Measurements from ENCODE around the gene SNAI3. TPM values are rescaled to one million over a fixed set of nuclear protein-coding genes. Genes with fewer than 3 reads are reported as not detected.

SNAI3 gene
- total RNA-seq, 6 experiments from 2014 or later = not detected

DNA sequence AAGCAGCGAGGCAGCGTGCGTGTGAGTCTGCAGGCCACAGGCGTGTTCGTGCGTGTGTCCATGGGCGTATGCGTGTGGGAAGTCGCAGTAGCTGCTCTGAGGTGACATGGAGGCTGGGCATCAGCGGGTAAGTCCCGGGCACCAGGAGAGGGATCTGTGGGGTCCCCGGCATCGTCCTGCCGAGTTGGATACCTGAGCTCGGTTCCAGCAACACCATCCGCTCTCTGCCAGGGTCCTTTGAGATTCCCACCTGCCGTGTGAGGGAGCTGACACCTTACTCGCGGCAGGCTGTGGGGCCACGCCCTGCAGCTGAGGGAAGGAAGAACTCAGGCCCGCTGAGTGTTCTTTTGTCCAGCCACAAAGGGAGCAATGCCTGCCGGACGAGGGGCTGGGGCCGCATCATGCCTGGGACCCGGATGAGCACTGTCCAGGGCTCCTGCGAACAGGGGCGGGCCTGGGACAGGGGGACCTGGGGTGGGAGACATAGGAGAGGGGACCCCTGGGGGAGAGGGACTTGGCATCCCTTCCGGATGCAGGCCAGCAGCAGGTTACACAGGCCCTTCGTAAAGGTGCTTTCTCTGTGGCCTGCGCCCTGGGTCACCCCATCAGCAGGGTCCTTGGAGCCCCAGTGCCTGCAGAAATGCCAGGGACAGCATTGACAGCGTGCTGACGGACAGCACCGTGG, 5.0 kb upstream of the SNAI3 start:
- Mint-ChIP-seq H3K4me3 (no peak overlapping the region), H3K9me3 (no peaks in the 10 kb centered on the region), H3K36me3 (ENCODE audit: low read depth) (no peaks in the 10 kb centered on the region), H3K4me1 (ENCODE audit: low read depth) (no peaks in the 10 kb centered on the region), H3K27me3 (ENCODE audit: insufficient read depth) (peaks cover 20% of the 10 kb centered on the region), H3K27ac (no peak overlapping the region)
- DNase-seq = no peak
- TF ChIP-seq, protein P1, sequence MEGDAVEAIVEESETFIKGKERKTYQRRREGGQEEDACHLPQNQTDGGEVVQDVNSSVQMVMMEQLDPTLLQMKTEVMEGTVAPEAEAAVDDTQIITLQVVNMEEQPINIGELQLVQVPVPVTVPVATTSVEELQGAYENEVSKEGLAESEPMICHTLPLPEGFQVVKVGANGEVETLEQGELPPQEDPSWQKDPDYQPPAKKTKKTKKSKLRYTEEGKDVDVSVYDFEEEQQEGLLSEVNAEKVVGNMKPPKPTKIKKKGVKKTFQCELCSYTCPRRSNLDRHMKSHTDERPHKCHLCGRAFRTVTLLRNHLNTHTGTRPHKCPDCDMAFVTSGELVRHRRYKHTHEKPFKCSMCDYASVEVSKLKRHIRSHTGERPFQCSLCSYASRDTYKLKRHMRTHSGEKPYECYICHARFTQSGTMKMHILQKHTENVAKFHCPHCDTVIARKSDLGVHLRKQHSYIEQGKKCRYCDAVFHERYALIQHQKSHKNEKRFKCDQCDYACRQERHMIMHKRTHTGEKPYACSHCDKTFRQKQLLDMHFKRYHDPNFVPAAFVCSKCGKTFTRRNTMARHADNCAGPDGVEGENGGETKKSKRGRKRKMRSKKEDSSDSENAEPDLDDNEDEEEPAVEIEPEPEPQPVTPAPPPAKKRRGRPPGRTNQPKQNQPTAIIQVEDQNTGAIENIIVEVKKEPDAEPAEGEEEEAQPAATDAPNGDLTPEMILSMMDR (IDR thresholded peaks at IDR 0.05) = no peak

DNA sequence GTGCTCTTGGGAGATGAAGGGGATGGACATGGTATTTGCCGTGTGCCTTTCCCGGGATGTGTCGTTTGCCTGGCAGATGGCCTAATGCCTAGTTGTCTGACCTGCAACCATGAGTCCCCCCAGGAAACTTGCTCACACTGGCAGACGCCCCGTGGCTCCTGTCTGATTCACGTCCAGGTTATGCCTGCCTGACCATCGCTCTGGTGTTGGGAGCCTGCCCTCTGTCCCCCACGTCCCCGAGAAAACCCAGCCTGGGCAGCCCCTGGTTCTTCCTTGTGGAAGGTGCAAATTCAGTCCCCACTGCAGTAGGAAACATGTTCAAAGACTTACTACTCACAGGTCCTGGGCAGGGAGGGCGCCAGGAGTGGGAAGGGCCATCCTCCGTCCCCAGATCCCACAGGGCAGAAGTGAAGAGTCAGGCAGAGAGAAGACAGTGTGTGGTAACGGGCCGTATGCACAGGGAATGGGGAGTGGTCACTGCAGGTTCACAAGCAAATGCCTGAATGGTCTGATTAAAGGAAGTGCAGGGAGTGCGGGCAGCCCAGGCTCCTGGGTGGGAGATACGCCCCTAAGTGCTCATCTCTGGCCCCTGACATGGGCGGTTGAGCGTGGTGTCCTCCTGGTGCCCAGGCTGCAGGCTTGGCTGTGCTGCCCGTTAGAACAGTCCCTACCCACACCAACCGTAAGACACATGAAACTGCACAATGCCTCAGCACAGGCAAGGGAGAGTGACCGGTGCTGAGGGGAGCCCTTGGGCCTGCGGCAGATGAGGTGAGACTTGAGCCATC, 4.2 kb upstream of the SNAI3 start:
- Mint-ChIP-seq H3K27ac (no peak overlapping the region), H3K4me3 (no peak overlapping the region), H3K9me3 (no peaks in the 10 kb centered on the region), H3K36me3 (ENCODE audit: low read depth) (no peaks in the 10 kb centered on the region), H3K4me1 (ENCODE audit: low read depth) (no peaks in the 10 kb centered on the region), H3K27me3 (ENCODE audit: insufficient read depth) (peaks cover 20% of the 10 kb centered on the region)
- TF ChIP-seq, protein P1 (IDR thresholded peaks at IDR 0.05) = no peak
- no peak for DNase-seq

DNA sequence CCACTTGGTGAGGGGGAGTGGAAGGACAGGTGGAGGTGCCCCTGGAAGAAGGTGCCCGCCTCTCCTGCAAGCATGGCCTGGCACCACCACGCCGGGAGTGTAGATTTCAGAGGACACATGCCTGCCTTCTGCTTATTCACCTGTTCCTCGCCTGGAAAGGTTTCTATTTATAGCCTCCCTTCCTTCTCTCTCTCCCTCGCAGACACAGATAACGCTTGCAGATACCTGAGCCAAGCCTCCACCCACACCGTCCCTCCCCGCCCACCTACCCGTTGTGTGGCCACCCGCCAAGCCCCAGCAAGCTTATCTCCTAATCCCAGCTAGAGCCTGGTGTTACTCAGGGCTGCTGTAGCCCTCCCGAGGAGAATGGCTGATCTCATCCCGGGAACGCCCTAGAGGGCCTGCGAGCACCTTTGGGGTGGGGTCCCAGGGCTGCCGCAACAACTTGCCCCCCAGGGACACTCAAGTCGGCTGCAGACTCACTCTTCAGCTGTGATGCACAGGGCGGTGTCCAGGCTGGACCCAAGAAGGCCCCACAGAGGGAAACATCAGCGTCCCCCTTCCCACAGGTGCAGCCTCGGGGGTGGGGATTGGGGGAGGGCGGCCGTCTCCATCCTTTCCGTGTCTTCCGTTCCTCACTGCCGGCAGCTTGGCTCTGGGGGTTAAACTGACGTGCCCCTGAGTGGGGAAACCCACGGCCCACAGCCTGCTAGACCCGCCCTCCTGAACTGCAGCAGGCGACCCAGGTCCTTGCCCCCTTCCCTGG, 1.9 kb upstream of the SNAI3 start:
- no peaks in the 10 kb centered on the region for H3K36me3 Mint-ChIP-seq (ENCODE audit: low read depth)
- 0 out of 2 replicates have a peak, but pooled peaks cover 8% of the 10 kb centered on the region for H3K4me1 Mint-ChIP-seq (ENCODE audit: low read depth)
- TF ChIP-seq, protein P1 (IDR thresholded peaks at IDR 0.05) = no peak
- DNase-seq = no peak
- peaks cover 31% of the 10 kb centered on the region for H3K27me3 Mint-ChIP-seq (ENCODE audit: insufficient read depth)
- no peak overlapping the region for H3K4me3 Mint-ChIP-seq
- no peak overlapping the region for H3K27ac Mint-ChIP-seq
- no peaks in the 10 kb centered on the region for H3K9me3 Mint-ChIP-seq

DNA sequence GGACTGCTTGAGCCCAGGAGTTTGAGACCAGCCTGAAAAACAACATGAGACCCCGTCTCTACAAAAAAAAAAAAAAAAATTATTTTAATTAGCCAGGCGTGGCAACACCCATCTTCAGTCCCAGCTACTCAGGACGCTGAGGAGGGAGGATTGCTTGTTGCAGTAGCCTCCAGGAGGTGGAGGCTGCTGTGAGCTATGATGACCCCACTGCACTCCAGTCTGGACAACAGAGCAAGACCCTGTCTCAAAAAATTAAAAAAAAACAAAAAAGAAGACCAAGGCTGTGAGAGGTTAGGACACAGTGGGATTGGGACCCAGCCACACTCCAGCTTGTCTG, 1.3 kb upstream of the SNAI3 start:
- 0 out of 2 replicates have a peak, but pooled peaks cover 8% of the 10 kb centered on the region for H3K4me1 Mint-ChIP-seq (ENCODE audit: low read depth)
- no peaks in the 10 kb centered on the region for H3K36me3 Mint-ChIP-seq (ENCODE audit: low read depth)
- peaks cover 31% of the 10 kb centered on the region for H3K27me3 Mint-ChIP-seq (ENCODE audit: insufficient read depth)

DNA sequence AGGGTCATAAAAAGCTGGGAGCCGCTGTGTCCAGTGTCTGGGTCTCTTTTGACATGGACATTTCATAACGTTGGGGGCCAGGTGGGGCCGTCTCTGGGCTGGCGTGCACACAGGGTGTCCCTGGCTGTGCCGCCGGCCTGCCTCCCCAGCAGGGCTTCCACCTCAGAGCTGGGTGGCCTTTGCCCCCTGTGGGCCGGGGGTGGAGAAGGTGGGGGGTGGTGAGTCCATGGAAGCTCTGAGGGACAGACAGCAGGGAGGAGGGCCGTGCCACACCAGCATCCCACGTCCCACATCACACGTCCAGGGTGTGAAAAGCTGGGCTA, 908 bp upstream of the SNAI3 start:
- TF ChIP-seq, protein P1 (IDR thresholded peaks at IDR 0.05) = no peak
- no peaks in the 10 kb centered on the region for H3K36me3 Mint-ChIP-seq (ENCODE audit: low read depth)
- no peak overlapping the region for H3K4me3 Mint-ChIP-seq
- H3K4me1 Mint-ChIP-seq (ENCODE audit: low read depth) = 0 out of 2 replicates have a peak, but pooled peaks cover 9% of the 10 kb centered on the region
- no peak overlapping the region for H3K27ac Mint-ChIP-seq
- H3K9me3 Mint-ChIP-seq = no peaks in the 10 kb centered on the region
- H3K27me3 Mint-ChIP-seq (ENCODE audit: insufficient read depth) = peaks cover 32% of the 10 kb centered on the region
- no peak for DNase-seq

More for the DNA sequence above, 1.3 kb upstream of the SNAI3 start:
- Mint-ChIP-seq H3K4me3 (no peak overlapping the region), H3K27ac (no peak overlapping the region), H3K9me3 (no peaks in the 10 kb centered on the region)
- DNase-seq = no peak
- TF ChIP-seq, protein P1 (IDR thresholded peaks at IDR 0.05) = no peak
